Stomach (tissue), 9 donors: ENCODE results near the gene THYN1. TPM values are rescaled to one million over a fixed set of nuclear protein-coding genes. Genes with fewer than 3 reads are reported as not detected.
"Not testable (repeated sequence)": the region's sequence is repeated elsewhere in the genome, so short reads cannot be mapped to it uniquely, and the experiment has no call there.

Experiments used
- DNase-seq, 2 donors: peaks; one replicate each; pipeline versions ENCODE4 v3.0.0 to v3.0.0-alpha.2; 2013 to 2019
- H3K27ac ChIP-seq, 5 donors: fragments of 200-600 bp in 4 of 5; sonication (generic) in 4 of 5; one replicate each; pipeline ENCODE4 v1.5.1; 2013 to 2019; ENCODE audit warnings: mild to moderate bottlenecking in 1 of 5, moderate library complexity in 1 of 5
- H3K27me3 ChIP-seq, 3 donors: fragments of 200-600 bp; sonication (generic); one replicate each; pipeline ENCODE4 v1.5.1; 2017 to 2019; ENCODE audit warnings: mixed run types in 1 of 3
- H3K36me3 ChIP-seq, 4 donors: fragments of 200-600 bp; sonication (generic); 1 replicate in 3 of 4; 2 replicates in 1 of 4; pipeline ENCODE4 v1.5.1; 2016 to 2019
- H3K4me1 ChIP-seq, 4 donors: fragments of 200-600 bp; sonication (generic); one replicate each; pipeline ENCODE4 v1.5.1; 2016 to 2019
- H3K4me3 ChIP-seq, 4 donors: fragments of 200-600 bp; sonication (generic) in 3 of 4; one replicate each; pipeline ENCODE4 v1.5.1; 2016 to 2019; ENCODE audit warnings: mild to moderate bottlenecking in 1 of 4
- H3K9me3 ChIP-seq, 4 donors: fragments of 200-600 bp; sonication (generic); one replicate each; pipeline ENCODE4 v1.5.1; 2016 to 2019
- EP300 ChIP-seq: sonication (generic); formaldehyde crosslinking; IDR thresholded peaks from one replicate; pipeline ENCODE4 v1.6.1; 2017; ENCODE audit warnings: antibody characterized with exemption
- POLR2A ChIP-seq, 4 donors: fragments of 450-650 bp; IDR thresholded peaks; one replicate each; pipeline ENCODE4 v1.6.1; 2016; ENCODE audit warnings: antibody characterized with exemption in 4 of 4, control low read depth in 2 of 4, mild to moderate bottlenecking in 1 of 4, moderate library complexity in 1 of 4
- POLR2AphosphoS5 ChIP-seq, 3 donors: sonication (generic); formaldehyde crosslinking; IDR thresholded peaks; one replicate each; pipeline ENCODE4 v1.6.1; 2016; ENCODE audit warnings: antibody characterized with exemption in 3 of 3
- WGBS, 5 donors: extraction: QIAGEN DNeasy Blood & Tissue Kit in 3 of 5; methylation state at CpG; one replicate each; pipeline versions ENCODE4 v1.1.5 to v1.1.7; 2013 to 2018; 5-methylcytosine and 5-hydroxymethylcytosine counted together
- intact Hi-C: fragments of 100-400 bp; cut with DNase I; formaldehyde crosslinking; loops from one replicate; pipeline ENCODE4 v1.15.1; 2023; ENCODE audit warnings: low total_unique reads
- polyA plus RNA-seq, 3 donors: library from polyadenylated mRNA; stranded (reverse); fragments of 200-250 nt; gene quantifications; one replicate each; pipeline ENCODE4 v1.2.3, GENCODE V29; 2013
- total RNA-seq, 5 donors: library from RNA; depleted of rRNA; stranded (reverse); fragments of >200 nt; gene quantifications; one replicate each; pipeline versions ENCODE4 v1.1.0 to v1.2.3, GENCODE V29; 2014 to 2016
- TF ChIP-seq, protein P1 (sequence below), 7 experiments: fragments of 450-650 bp in 4 of 7; fragments of 200-600 bp in 3 of 7; sonication (generic) in 3 of 7; IDR thresholded peaks; one replicate each; pipeline ENCODE4 v1.5.1; 2016 to 2019; ENCODE audit warnings: antibody characterized with exemption in 7 of 7, control low read depth in 2 of 7, mild to moderate bottlenecking in 1 of 7
- donor health status: healthy with polysubstance abuse.
- donor health status: Bipolar disorder and iron deficiency.
- donor health status: healthy.

THYN1 gene
- total and polyA plus RNA-seq, 8 donors: 4.6 to 62.1 (median 40.0) TPM

DNA sequence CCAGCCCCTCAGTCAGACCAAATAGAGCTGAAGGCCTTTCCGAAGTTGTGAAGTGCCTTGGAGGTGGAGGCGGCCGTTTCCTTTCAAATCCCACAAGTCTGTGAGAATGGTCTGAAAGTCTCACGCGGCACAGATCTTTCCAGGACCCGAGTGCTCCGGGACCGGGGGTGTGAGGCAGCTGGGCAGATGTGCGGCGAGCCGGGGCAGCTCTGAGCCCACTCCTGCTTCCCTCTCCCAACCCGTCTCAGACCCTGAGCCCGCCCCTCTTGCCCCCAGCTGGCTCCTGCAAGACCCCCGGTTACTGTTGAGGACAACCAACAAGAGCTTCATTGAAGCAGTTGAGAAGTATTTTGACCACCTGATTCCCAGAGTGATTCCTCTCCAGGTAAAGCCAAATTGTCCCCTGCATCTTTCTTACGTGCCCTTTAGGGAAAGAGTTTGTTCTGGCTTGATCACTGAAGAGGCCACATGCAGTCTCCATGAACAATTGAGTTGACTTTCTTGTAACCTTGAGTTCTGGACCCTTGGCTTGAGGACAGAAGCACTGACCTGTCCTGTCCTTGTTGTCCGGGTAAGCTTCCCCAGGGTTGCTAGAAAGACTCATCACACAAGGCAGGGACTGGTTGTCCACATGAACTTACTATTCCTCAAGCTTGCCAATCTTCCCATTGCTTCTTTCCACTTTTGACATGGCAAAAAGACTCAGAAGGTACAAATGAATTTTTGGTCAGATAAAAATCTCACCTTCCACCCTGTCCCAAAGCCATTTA, 30.5 kb upstream of the THYN1 start:
- WGBS, 5 donors: 87 to 92% (median 90%) methylated on average over 16 of the region's 16 CpGs
- Histone ChIP-seq H3K36me3 (no peaks in the 10 kb centered on the region), H3K27ac (no peak overlapping the region), H3K9me3 (peaks cover 0 to 2% (median 0%) of the 10 kb centered on the region in 4 donors), H3K27me3 (peaks cover 0 to 26% (median under 1%) of the 10 kb centered on the region in 3 donors), H3K4me3 (no peak overlapping the region), H3K4me1 (no peaks in the 10 kb centered on the region)
- TF ChIP-seq POLR2AphosphoS5 (IDR thresholded peaks at IDR 0.05) (no peak), POLR2A (IDR thresholded peaks at IDR 0.05) (no peak), EP300 (no peak)
- TF ChIP-seq, protein P1, sequence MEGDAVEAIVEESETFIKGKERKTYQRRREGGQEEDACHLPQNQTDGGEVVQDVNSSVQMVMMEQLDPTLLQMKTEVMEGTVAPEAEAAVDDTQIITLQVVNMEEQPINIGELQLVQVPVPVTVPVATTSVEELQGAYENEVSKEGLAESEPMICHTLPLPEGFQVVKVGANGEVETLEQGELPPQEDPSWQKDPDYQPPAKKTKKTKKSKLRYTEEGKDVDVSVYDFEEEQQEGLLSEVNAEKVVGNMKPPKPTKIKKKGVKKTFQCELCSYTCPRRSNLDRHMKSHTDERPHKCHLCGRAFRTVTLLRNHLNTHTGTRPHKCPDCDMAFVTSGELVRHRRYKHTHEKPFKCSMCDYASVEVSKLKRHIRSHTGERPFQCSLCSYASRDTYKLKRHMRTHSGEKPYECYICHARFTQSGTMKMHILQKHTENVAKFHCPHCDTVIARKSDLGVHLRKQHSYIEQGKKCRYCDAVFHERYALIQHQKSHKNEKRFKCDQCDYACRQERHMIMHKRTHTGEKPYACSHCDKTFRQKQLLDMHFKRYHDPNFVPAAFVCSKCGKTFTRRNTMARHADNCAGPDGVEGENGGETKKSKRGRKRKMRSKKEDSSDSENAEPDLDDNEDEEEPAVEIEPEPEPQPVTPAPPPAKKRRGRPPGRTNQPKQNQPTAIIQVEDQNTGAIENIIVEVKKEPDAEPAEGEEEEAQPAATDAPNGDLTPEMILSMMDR (IDR thresholded peaks at IDR 0.05): no peak
- intact Hi-C loops: no loop called here
- DNase-seq: no peak

DNA sequence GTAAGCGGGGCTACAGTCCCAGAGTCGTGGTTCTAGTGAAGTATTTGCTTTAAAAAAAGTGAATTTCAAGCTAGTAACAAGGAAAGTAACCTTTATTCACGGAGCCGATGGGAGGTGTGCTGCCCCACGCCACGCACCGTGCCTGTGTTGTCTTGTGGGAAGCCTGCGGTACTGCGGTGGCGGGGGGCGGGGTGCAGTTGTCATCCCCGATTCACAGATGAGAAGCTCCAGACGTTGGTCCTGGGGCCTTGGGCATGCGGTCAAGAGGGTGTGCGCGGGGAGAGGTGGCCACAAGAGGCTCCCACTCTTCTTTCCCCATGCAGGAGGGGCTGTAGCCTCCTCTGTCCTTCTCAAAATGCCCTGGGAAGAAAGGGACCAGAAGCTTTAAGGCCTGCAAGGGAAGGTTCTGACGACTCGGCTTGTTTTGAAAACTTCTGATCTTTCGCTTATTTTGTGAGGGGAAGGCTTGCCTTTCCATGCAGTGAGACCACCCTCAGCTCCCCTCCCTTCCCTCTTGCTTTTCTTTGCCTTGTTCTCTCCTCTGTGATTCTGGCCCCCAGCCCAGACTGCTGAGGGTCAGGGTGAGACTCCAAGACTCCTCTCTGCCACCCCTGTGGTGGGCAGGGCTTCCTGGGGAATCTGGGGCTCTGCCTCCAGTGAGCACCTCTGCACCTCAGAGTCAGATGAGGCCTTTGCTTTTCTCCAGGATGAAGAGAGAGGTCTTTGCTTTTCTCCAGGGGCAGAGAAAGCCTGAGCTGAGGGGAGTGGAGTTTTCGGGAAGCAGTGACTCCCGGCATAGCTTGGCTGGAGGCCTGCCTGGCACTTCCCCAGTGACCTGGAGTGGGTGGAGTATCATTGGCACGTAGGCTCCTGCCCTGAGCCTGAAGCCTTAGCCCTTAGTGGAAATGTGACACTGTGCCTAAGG, 29.2 kb upstream of the THYN1 start:
- Histone ChIP-seq H3K9me3 (peaks cover 0 to 7% (median 0%) of the 10 kb centered on the region in 4 donors), H3K27me3 (peaks cover 3 to 39% (median 13%) of the 10 kb centered on the region in 3 donors), H3K36me3 (no peaks in the 10 kb centered on the region), H3K4me1 (peaks cover 0 to 2% (median under 1%) of the 10 kb centered on the region in 4 donors), H3K4me3 (no peak overlapping the region), H3K27ac (no peak overlapping the region)
- DNase-seq: peak in 1 of 2 donors; percentile 55
- intact Hi-C loops: no loop called here
- 79 to 85% (median 84%) methylated on average over 22 of the region's 22 CpGs for WGBS, 5 donors
- TF ChIP-seq POLR2AphosphoS5 (IDR thresholded peaks at IDR 0.05) (no peak), EP300 (no peak), POLR2A (IDR thresholded peaks at IDR 0.05) (no peak)
- TF ChIP-seq, protein P1 (IDR thresholded peaks at IDR 0.05): no peak

DNA sequence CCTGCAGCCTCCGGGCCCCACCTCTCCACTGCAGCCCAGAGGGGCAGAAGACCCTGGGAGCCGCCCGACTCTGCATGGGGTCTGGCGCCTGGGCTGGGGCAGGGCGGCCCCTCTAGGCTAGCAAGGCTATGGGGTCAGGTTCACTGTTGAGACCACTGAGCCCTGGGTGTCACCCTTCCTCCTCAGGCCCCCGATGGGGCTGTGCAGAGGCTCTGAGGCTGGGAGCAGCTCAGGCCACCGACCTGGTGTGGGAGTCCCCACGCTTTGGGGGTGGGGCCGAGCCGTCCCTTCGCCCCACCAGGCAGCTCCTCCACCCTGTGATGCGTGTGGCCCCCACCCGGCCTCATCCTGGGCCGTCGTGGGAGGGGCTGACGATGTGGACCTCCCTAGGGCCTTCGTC, 28.5 kb upstream of the THYN1 start:
- H3K36me3 ChIP-seq, DNase-seq, H3K4me3 ChIP-seq, H3K4me1 ChIP-seq, H3K27ac ChIP-seq, intact Hi-C loops, H3K9me3 ChIP-seq: not testable (repeated sequence)
- peaks cover 10 to 46% (median 20%) of the 10 kb centered on the region in 3 donors for H3K27me3 ChIP-seq
- WGBS, 5 donors: 83 to 100% (median 92%) methylated on average over 1 to 12 of the region's 17 CpGs

DNA sequence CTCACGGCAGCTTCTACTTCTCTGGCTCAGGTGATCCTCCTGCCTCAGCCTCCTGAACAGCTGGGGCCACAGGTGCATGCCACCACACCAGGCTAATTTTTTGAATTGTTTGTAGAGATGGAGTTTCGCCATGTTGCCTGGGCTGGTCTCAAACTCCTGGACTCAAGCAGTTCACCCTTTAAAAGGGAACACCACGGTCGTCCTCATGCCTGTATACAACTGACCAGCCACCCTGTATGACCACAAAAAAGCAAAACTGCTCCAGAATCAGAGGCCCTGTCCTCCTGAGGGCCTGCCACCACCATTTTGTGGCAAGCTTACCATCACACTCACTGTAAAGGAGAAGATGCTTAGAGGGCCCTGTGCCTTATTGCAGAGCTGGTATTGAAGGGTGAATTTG, 25.2 kb upstream of the THYN1 start:
- TF ChIP-seq, protein P1 (IDR thresholded peaks at IDR 0.05): no peak
- H3K4me1 ChIP-seq: peaks cover 18 to 22% (median 21%) of the 10 kb centered on the region in 4 donors
- no peak for DNase-seq
- 89 to 98% (median 90%) methylated on average over 4 of the region's 4 CpGs for WGBS, 5 donors
- no peak overlapping the region for H3K4me3 ChIP-seq
- intact Hi-C loops: no loop called here
- H3K27ac ChIP-seq: no peak overlapping the region
- peaks cover 0 to 7% (median 0%) of the 10 kb centered on the region in 4 donors for H3K9me3 ChIP-seq
- H3K36me3 ChIP-seq: no peaks in the 10 kb centered on the region
- H3K27me3 ChIP-seq: peaks cover 19 to 79% (median 49%) of the 10 kb centered on the region in 3 donors
